Measurements from ENCODE around the gene EML3.

DNA sequence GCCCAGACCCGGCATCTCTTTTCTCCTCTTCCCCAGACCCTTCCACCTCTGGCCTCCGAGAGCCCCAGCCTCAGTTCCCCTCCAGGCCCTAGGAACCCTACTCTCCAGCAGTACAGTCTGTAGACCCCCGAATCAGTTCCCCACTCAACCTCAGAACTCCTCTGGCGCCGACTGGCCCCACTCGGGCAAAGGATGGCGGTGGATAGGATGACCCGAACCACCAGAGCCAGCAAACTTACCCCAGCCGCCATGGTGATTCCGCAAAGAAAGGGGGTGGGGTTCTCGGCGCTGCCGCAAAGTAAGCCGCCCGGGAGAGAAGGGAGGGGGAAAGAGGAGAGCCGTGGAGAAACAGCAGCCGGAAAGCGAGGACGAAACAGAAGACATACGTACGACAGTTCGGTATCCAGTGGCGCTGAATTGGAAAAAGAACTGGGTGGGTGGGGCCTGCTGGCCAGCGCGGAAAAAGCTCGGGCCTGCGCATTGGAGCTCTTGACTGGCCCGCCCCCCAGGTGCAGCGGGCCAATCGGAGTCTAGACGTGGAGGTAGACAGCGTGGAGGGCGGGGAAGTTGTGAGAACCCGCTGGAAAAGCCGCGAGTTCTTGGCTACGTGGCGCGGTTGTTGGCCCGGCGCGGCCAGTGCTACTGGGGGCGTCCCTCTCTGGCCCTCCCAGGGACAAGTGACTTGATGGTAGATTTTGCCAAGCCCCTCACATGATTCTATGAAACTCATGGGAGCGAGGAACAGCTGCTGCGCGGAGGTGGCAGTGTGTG lies 38.8 kb downstream of the EML3 start, which contains the start of gene EEF1G:
- TF ChIP-seq, protein P1, sequence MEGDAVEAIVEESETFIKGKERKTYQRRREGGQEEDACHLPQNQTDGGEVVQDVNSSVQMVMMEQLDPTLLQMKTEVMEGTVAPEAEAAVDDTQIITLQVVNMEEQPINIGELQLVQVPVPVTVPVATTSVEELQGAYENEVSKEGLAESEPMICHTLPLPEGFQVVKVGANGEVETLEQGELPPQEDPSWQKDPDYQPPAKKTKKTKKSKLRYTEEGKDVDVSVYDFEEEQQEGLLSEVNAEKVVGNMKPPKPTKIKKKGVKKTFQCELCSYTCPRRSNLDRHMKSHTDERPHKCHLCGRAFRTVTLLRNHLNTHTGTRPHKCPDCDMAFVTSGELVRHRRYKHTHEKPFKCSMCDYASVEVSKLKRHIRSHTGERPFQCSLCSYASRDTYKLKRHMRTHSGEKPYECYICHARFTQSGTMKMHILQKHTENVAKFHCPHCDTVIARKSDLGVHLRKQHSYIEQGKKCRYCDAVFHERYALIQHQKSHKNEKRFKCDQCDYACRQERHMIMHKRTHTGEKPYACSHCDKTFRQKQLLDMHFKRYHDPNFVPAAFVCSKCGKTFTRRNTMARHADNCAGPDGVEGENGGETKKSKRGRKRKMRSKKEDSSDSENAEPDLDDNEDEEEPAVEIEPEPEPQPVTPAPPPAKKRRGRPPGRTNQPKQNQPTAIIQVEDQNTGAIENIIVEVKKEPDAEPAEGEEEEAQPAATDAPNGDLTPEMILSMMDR (IDR thresholded peaks at IDR 0.05) = peak in 1 of 5 experiments; percentile 16
- peak; percentile 75 to 93 for TF ChIP-seq POLR2A (IDR thresholded peaks at IDR 0.05)
